ENCODE data around the gene TBPL1.

- TF ChIP-seq CTCF (IDR thresholded peaks at IDR 0.05) (no peak), POLR2A (IDR thresholded peaks at IDR 0.05) (no peak), EP300 (IDR thresholded peaks at IDR 0.05) (no peak)
These were observed 67.0 kb downstream of the TBPL1 start for GRCh38 chr6:134020071-134020470.

Data from tibial nerve (tissue), 4 donors.